ENCODE data around the gene EEIG1.

EEIG1 gene

DNA sequence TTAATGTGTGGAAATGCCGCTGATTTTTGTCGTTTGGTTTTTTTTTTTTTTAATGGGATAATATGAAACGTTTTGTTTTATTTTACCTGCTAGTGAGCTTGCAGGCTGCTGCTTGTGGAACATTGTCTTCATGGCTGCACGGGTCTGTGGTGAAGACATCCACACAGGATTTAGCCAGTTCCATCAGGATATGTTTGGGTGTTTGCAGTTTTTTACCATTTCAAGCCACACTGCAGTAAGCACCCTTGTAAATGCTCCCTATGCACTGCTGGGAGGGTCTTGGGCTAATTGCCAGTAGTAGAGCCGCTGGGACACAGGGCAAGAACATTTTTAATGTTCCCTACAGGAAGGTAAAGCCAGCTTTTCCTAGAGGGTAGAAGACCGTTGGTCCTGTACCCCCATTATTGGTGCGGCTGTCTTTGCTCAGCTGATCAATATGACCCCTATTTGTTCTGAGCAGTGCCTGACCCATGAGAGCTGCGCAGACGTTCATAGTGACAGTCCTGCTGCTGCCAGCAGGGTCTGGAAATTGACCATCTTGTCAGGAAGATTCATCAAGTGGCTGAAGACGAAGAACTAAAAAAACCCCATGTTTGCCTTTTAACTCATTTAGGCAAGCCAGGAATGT, 20.5 kb upstream of the EEIG1 start:
- DNase-seq (ENCODE audit: low read depth in 2 of 2) = no peak

- DNase-seq (ENCODE audit: low read depth in 2 of 2) = no peak
These were observed 18.7 kb upstream of the EEIG1 start for GRCh38 chr9:127999461-127999860.

- no peak for DNase-seq (ENCODE audit: low read depth in 2 of 2)
These were observed 12.9 kb upstream of the EEIG1 start for GRCh38 chr9:127993721-127994120.

DNA sequence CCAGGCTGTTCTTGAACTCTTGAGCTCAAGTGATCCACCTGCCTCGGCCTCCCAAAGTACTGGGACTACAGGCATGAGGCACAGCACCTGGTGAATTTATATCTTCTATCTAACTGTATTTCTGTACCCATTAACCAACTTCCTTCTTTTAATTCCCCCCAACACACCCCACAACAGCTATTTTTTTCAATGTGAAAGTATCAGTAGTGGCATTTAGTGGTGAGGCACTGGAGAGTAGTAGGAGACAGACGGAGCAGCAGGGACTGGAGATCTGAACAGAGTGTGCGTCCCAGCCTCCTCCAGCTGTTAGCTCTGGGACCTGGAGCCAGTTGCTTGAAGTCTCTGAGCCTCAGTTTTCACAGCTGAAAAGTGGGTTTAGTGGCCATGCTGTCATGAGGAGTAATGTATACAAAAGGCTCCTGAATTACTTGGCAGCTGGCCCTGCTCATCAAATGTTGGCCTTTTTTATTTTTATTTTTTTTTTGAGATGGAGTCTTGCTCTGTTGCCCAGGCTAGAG, 11.0 kb upstream of the EEIG1 start:
- DNase-seq (ENCODE audit: low read depth in 2 of 2) = no peak

- no peak for DNase-seq (ENCODE audit: low read depth in 2 of 2)
These were observed 10.4 kb upstream of the EEIG1 start for GRCh38 chr9:127991017-127991756.

GRCh38 chr9:127990554-127990953, 9.8 kb upstream of the EEIG1 start:
- DNase-seq (ENCODE audit: low read depth in 2 of 2) = no peak

DNA sequence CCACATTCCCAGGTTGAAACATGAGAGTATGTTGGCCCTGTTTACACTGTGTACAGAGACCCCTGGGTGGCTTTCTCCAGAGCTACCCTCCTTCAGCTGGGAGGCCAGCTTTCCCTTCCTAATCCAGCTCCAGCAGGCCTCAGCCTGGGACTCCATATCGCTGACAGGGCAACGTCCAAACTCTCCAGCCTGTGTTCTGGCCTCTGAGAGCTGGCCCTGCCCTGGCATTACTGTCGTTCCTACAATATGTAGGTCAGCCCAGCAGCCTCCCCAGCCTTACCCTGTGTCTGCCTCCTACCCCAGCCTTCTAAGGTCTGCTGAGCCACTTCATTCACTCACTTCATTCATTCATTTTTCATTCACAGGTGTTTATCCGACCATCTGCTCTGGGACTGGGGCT, 8.3 kb upstream of the EEIG1 start:
- DNase-seq (ENCODE audit: low read depth in 2 of 2) = no peak

DNA sequence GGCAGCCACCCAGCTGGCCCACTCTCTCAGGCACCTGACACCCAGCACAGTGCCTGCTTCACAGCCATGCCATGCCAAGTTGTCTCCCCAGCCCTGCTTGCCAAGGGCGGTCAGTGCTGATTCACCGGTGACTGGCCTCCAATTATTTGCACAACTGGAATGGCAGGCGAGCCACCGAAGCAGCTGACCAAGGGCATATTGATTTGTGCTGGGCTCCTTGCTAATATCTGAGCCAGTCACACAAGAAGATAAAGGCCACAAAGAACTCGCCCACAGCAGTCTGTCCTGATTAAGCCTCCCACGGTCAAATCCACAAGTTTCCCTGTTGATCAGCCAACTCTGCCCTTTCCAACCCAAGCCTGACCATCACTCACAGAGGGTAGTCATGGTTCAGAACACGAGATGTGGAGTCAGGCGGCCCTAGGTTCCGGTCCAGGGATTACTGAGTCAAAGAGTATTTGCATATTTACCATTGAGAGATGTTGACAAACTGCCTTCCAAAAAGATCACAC, 6.4 kb upstream of the EEIG1 start:
- DNase-seq (ENCODE audit: low read depth in 2 of 2) = no peak

GRCh38 chr9:127985011-127985410, 4.2 kb upstream of the EEIG1 start:
- DNase-seq (ENCODE audit: low read depth in 2 of 2) = no peak

GRCh38 chr9:127983847-127984289, 3.1 kb upstream of the EEIG1 start:
- no peak for DNase-seq (ENCODE audit: low read depth in 2 of 2)

DNA sequence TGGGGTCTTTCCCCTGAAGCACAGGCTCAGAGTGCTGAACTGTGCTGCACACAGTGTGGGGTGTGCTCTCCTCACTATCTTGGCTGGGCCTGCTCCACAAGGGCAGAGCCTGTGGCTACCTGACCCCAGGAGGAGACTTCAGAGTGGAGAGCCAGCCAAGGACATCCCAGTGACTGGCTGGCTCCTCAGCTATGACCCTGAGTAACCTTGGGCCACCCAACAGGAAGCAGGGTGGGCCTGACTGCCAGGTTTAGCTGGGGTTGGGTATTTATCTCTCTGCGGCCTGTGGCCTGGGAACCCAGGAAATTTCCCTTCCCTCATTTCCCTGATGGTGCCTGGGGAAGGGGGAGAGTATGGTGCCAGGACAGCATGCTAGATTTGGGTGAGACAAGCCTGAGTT, 2.1 kb upstream of the EEIG1 start:
- DNase-seq (ENCODE audit: low read depth in 2 of 2) = no peak

- DNase-seq (ENCODE audit: low read depth in 2 of 2) = no peak
These were observed 851 bp upstream of the EEIG1 start for GRCh38 chr9:127981559-127982121.

GRCh38 chr9:127980060-127980705, 606 bp downstream of the EEIG1 start:
- no peak for DNase-seq (ENCODE audit: low read depth in 2 of 2)

GRCh38 chr9:127979333-127980059, 1.3 kb downstream of the EEIG1 start:
- DNase-seq (ENCODE audit: low read depth in 2 of 2) = no peak

DNA sequence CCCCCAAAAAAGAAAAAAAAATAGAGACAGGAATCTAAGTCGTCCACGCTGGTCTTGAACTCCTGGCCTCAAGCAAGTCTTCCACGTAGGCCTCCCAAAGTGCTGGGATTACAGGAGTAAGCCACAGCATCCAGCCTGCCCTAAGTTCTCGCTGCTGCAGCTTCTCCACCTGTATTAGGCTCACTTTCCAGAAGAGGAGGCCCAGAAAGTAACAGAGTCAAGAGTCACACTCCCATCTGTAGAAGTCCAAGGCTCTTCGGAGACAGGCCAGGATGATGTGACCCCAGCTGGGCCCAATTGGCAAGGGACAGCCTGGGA, 1.8 kb downstream of the EEIG1 start:
- DNase-seq (ENCODE audit: low read depth in 2 of 2) = no peak

GRCh38 chr9:127977884-127978647, 2.7 kb downstream of the EEIG1 start:
- DNase-seq (ENCODE audit: low read depth in 2 of 2) = no peak

DNA sequence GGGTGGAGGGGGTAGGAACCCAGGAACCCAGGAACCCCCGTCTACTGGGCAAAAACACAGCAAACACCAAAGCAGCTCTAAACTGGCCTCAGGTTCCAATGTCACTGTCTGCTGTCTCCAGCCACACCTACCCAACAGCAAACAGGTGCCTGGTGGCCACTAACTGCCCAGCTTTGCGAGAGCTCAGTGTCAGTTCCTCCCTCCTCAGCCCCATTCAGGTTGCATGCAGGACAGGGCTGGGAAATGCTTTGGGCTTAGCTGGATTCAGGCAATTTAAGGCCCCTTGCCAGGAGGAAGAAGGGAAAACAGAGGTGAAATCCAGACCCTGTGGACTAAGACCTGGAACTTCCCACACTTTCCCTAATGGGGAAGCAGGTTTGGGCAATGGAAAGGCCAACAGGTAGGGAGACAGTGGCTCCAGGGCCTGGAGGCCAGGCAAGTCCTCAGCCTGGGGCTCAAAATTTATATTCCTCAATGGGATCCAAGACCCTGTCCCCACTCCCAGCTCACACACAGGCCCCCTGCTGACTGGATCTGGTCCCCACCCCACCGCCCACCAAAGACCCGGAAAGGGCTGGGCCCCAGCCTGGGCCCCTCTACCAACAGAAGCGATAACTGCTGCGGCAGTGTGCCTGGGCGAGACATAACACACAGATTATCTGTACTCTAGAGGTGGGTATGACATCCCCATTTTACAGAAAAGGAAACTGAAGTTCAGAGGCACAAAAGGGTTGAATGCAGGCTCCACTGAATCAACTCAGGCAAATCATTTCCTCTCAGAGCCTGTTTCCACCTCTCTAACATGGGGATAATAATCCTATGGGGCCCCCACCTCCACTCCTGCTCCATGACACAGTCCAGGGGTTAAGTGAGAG, 3.5 kb downstream of the EEIG1 start:
- no peak for DNase-seq (ENCODE audit: low read depth in 2 of 2)

GRCh38 chr9:127976498-127976897, 4.3 kb downstream of the EEIG1 start:
- DNase-seq (ENCODE audit: low read depth in 2 of 2) = no peak

DNA sequence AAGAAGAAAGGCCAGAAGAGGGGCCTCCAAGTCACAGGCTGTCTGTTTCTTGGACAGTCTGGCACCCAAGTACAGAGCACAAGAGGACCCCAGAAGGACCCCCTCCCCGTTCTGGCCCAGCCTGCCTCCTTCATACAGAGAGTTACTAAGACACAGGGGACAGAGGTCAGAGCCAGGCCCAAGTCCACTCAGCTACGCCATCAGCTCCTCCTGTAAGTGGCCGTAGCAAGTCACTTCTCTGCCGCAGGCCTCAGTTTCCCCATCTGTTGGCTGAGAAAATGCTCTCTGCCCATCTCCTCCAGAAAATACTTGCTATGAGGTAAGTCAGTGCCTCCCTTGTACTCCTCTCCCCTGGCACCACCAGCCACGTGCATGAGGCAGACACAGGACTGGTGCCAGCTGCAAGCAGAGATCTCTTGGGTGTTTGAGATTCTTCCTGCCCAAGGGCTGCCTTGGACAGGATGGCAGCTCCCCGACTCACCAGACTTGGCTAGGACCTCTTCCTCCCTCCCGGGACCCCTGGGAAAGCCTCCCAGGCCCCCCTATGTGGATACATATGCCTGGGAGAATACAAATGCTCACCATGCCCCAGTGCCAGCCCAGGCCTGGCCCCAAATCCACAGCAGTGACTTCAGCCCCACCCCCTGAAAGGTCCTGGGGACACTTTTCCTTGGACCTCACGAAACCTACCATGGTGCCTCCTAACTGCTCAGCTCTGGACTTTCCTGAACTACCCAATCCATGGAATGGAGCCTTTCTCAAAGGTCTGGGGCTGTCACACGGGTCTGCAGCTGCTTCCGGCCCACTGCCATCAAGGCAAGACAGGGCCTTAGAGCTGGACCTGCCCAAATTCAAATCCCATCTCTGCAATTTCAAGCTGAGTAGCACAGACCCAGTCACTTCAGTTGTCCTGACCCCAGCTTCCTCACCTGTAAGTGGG, 5.1 kb downstream of the EEIG1 start:
- no peak for DNase-seq (ENCODE audit: low read depth in 2 of 2)
